ENCODE measurements around the gene SETD1A.

Gene SETD1A

GRCh38 chr16:30977502-30977901 lies 19.9 kb downstream of the SETD1A start:
- ChIA-PET CTCF (interaction anchor here (0.6 to 0.7 kb wide), 2 partner anchors 75 to 451 kb away, joined by 3 to 5 read pairs; partner anchors contain the start of gene COX6A2), POLR2A (ENCODE audit: low non-redundant PET) (interaction anchor here (0.7 kb wide), 1 partner anchor 69 kb away, joined by 6 read pairs; no protein-coding TSS in a partner anchor)
- TF ChIP-seq, protein P1, sequence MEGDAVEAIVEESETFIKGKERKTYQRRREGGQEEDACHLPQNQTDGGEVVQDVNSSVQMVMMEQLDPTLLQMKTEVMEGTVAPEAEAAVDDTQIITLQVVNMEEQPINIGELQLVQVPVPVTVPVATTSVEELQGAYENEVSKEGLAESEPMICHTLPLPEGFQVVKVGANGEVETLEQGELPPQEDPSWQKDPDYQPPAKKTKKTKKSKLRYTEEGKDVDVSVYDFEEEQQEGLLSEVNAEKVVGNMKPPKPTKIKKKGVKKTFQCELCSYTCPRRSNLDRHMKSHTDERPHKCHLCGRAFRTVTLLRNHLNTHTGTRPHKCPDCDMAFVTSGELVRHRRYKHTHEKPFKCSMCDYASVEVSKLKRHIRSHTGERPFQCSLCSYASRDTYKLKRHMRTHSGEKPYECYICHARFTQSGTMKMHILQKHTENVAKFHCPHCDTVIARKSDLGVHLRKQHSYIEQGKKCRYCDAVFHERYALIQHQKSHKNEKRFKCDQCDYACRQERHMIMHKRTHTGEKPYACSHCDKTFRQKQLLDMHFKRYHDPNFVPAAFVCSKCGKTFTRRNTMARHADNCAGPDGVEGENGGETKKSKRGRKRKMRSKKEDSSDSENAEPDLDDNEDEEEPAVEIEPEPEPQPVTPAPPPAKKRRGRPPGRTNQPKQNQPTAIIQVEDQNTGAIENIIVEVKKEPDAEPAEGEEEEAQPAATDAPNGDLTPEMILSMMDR (conservative IDR thresholded peaks at IDR 0.05; ENCODE audit: low read depth), result 0 out of 2 replicates have a peak, but pooled peaks have one; percentile 9
- DNase-seq (ENCODE audit: low spot score), result no peak
- peak overlapping the region; percentile 25; the same call in 1 of the 2 replicates for H3K27ac ChIP-seq

GRCh38 chr16:30979170-30980022 lies 21.8 kb downstream of the SETD1A start:
- ChIA-PET POLR2A (ENCODE audit: low non-redundant PET) (no interaction called here), CTCF (no interaction called here)
- TF ChIP-seq, protein P1 (conservative IDR thresholded peaks at IDR 0.05; ENCODE audit: low read depth), result no peak
- no peak overlapping the region; the same call in 1 of the 2 replicates for H3K27ac ChIP-seq
- no peak for DNase-seq (ENCODE audit: low spot score)

DNA sequence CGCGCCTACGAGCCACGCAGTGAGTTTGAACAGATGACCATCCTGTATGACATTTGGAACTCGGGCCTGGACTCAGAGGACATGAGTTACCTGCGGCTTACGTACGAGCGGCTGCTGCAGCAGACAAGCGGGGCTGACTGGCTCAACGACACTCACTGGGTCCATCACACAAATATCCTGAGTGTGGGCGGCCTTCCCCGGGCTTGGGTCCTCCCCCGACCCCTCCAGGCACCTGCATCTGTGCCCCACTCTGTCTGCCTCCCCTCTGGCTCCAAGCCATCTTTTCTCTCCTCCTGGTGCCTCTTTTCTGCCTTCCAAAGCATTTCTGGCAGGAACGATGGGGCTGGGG lies 22.4 kb downstream of the SETD1A start:
- H3K27ac ChIP-seq, result peak overlapping the region; percentile 71; the same call in 1 of the 2 replicates
- DNase-seq (ENCODE audit: low spot score), result no peak
- TF ChIP-seq, protein P1 (conservative IDR thresholded peaks at IDR 0.05; ENCODE audit: low read depth), result no peak
- ChIA-PET POLR2A (ENCODE audit: low non-redundant PET) (no interaction called here), CTCF (no interaction called here)

DNA sequence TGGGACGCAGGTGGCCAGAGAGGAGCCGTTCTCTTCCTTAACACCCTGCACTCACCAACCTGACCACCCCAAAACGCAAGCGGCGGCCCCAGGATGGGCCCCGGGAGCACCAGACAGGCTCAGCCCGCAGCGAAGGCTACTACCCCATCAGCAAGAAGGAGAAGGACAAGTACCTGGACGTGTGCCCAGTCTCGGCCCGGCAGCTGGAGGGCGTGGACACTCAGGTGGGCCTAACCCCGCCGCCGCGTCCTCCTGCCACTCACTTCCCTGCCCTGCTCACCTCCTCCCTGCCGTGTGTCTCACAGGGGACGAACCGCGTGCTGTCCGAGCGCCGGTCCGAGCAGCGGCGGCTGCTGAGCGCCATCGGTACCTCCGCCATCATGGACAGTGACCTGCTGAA lies 22.9 kb downstream of the SETD1A start:
- ChIA-PET POLR2A (ENCODE audit: low non-redundant PET) (no interaction called here), CTCF (no interaction called here)
- TF ChIP-seq, protein P1 (conservative IDR thresholded peaks at IDR 0.05; ENCODE audit: low read depth), result no peak
- H3K27ac ChIP-seq, result peak overlapping the region; percentile 71
- no peak for DNase-seq (ENCODE audit: low spot score)

- DNase-seq (ENCODE audit: low spot score), result no peak
- ChIA-PET POLR2A (ENCODE audit: low non-redundant PET) (no interaction called here), CTCF (no interaction called here)
- H3K27ac ChIP-seq, result peak overlapping the region; percentile 71
- TF ChIP-seq, protein P1 (conservative IDR thresholded peaks at IDR 0.05; ENCODE audit: low read depth), result no peak
These were observed 23.4 kb downstream of the SETD1A start for GRCh38 chr16:30980959-30981358.

GRCh38 chr16:30982548-30983288 lies 25.2 kb downstream of the SETD1A start:
- no peak for DNase-seq (ENCODE audit: low spot score)
- TF ChIP-seq, protein P1 (conservative IDR thresholded peaks at IDR 0.05; ENCODE audit: low read depth), result no peak
- ChIA-PET CTCF (interaction anchor here (0.6 to 1.2 kb wide), 5 partner anchors 12 to 470 kb away, joined by 3 to 4 read pairs (median 3); no protein-coding TSS in a partner anchor), POLR2A (ENCODE audit: low non-redundant PET) (no interaction called here)
- H3K27ac ChIP-seq, result peak overlapping the region; percentile 71
